Stimulated activated CD8-positive, alpha-beta memory T cell treated with anti-CD3 and anti-CD28 coated beads, Interleukin-12 subunit alpha, Interleukin-12 subunit beta, amount 100 ng/mL, for 1 hour (primary cell): ENCODE measurements around the gene PAX5.
A peak's percentile ranks its signal among the peaks of the same experiment; 100 is the strongest.

ENCODE experiments used
- DNase-seq: peaks from one replicate; pipeline ENCODE4 v3.0.0-alpha.2; 2020; ENCODE audit warnings: low read depth

The PAX5 gene

GRCh38 chr9:37037503-37038301, 3.6 kb upstream of the PAX5 start:
- no peak for DNase-seq

- DNase-seq, result no peak
Measured at GRCh38 chr9:37036776-37037502, 2.9 kb upstream of the PAX5 start.

GRCh38 chr9:37036371-37036775, 2.3 kb upstream of the PAX5 start:
- no peak for DNase-seq

GRCh38 chr9:37035648-37036370, 1.7 kb upstream of the PAX5 start:
- no peak for DNase-seq

GRCh38 chr9:37034938-37035647, 1.0 kb upstream of the PAX5 start:
- no peak for DNase-seq

- no peak for DNase-seq
Measured at GRCh38 chr9:37034305-37034937, 353 bp upstream of the PAX5 start.

GRCh38 chr9:37033141-37033540, 927 bp downstream of the PAX5 start:
- no peak for DNase-seq

GRCh38 chr9:37032713-37033112, 1.4 kb downstream of the PAX5 start:
- DNase-seq, result no peak

- no peak for DNase-seq
Measured at GRCh38 chr9:37031902-37032301, 2.2 kb downstream of the PAX5 start.

GRCh38 chr9:37031081-37031480, 3.0 kb downstream of the PAX5 start:
- DNase-seq, result no peak

GRCh38 chr9:37030611-37030939, 3.5 kb downstream of the PAX5 start:
- DNase-seq, result no peak

- no peak for DNase-seq
Measured at GRCh38 chr9:37029776-37030610, 4.1 kb downstream of the PAX5 start.

GRCh38 chr9:37029304-37029775, 4.7 kb downstream of the PAX5 start:
- no peak for DNase-seq

- DNase-seq, result no peak
Measured at GRCh38 chr9:37028420-37029031, 5.5 kb downstream of the PAX5 start.

- DNase-seq, result peak; percentile 66
Measured at GRCh38 chr9:37027582-37028419, 6.3 kb downstream of the PAX5 start.

- DNase-seq, result no peak
Measured at GRCh38 chr9:37026931-37027581, 7.0 kb downstream of the PAX5 start.

GRCh38 chr9:37026113-37026930, 7.7 kb downstream of the PAX5 start:
- DNase-seq, result no peak

GRCh38 chr9:37025823-37026112, 8.3 kb downstream of the PAX5 start:
- DNase-seq, result no peak
